LNCaP clone FGC (cell line): ENCODE data around the gene RNF168.

Experiments
- DNase-seq: peaks from one replicate; pipeline ENCODE4 v3.0.0-alpha.2; 2011; ENCODE audit warnings: low read depth
- H3K4me3 ChIP-seq: 2 replicates; pipeline ENCODE4 v1.5.1; 2011; ENCODE audit warnings: mild to moderate bottlenecking, low read depth, low read length, control low read depth
- CTCF ChIP-seq: IDR thresholded peaks from 2 replicates; pipeline ENCODE4 v1.5.1; 2012; ENCODE audit warnings: mild to moderate bottlenecking; ENCODE audit not compliant: control insufficient read depth, insufficient read depth; ENCODE audit errors: extremely low read depth

The RNF168 gene

DNA sequence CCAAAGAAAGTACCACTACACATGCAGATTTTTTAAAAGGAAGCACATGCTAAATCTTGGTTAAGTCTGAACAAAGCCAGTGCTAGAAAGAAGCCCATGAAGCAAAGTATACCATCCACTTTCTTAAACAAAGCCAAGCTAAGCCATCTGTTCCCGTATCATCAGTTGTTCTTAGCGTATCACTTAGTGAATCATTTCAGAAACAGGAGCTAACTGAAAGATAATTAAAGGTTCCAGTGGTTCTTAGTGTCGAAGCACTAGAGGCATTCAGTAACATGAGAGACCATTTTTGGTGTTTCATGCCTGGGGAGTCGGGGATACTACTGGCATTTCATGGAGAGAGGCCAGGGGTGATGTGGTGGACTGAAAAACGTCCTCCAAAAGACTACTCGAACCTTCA is 84.2 kb downstream of the RNF168 start:
- H3K4me3 ChIP-seq, result no peak overlapping the region
- DNase-seq, result no peak
- no peak for TF ChIP-seq CTCF
